HG03558 (cell line): ENCODE data around the gene APOL2.
A peak's percentile ranks its signal among the peaks of the same experiment; 100 is the strongest.
"Not testable (repeated sequence)": the region's sequence is repeated elsewhere in the genome, so short reads cannot be mapped to it uniquely, and the experiment has no call there.

ENCODE experiments used
- ATAC-seq: cut with Tn5 transposase; IDR thresholded peaks from one replicate; pipeline ENCODE4 v1.9.1; 2021; ENCODE audit warnings: moderate number of reproducible peaks; ENCODE audit not compliant: unreplicated experiment; ENCODE audit errors: extremely low read depth

The APOL2 gene, protein sequence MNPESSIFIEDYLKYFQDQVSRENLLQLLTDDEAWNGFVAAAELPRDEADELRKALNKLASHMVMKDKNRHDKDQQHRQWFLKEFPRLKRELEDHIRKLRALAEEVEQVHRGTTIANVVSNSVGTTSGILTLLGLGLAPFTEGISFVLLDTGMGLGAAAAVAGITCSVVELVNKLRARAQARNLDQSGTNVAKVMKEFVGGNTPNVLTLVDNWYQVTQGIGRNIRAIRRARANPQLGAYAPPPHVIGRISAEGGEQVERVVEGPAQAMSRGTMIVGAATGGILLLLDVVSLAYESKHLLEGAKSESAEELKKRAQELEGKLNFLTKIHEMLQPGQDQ

DNA sequence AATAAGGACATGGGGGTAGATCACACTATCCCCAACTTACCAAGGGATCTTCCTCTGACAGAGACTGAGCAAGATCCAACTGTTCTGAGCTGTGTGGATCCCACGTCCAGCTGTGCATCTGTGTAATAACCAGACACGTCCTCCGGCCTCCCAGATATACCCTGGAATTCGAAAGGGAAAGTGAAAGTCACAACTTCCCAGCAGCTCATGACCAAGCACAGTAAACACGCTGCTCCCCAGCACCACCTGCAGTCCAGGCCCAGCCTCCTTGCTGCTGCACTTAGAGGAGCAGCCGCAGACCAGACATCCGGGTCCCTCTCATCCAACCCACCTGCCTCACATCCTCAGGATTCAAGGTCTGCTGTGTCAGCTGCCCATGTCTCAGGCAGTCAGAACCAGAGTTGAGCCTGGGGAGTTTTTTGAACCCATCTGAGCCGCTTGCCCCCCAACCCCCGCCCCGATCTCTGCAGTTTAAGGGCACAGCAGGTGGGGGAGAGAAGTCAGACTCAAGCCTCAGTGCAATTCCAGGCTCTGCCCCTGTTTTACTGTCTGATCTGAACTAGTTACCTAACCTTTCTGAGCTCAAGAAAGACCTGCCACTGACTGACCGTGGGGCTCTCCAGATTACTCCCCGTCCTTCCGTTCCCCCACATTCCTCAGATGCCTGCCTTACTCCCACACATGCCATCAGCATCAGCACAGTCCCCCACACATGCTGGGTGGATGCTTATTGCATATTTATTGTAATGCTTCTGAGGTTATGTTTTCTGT is at the start of gene APOL2:
Gene APOL2 (minus strand): TSS at position 127 of the 771 bp plus-strand sequence. CDS start 6,365 bp downstream, outside the sequence.
- peak; percentile 69 for ATAC-seq

GRCh38 chr22:36288571-36289405 is 49.5 kb upstream of the APOL2 start:
- ATAC-seq: no peak

GRCh38 chr22:36287881-36288515 is 48.7 kb upstream of the APOL2 start:
- no peak for ATAC-seq

DNA sequence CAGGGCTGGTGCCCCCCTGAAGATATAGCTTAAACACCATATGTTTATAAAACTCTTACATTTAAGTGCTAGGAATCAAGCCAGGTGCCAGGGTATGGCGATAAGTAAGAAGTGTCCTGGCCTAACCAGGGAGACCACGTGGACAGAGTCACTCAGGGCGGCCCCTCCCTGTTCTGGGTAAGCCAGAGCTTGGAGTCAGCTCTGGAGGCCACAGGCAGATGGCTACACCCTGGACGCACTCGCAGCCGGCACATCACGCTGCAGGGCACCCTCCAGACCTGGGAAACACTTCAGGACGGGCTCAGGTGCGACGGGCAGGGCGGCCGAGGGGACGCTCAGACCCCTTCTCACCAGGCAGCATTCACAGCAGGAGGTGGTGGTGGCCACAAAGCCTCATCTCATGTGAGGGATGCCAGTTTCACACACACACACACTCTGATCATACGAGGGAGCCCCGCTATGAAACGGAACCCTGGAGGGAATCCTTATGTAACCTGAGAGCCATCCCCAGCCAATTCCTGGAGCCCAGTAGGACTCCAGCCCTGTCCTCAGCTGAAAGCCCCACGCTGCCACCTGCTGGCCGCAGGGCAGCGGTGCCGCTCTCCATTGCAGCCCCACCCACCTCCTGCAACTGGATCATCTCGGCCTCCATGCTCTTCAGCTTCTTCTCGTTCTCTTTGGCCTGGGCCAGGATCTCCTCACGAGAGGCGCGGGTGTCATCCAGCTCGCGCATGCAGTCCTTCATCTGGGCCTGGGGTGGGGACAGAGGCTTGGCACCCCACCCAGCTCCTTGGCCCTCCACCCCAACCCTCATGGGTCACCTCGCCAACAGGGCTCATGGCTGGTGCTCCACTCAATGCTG is 47.0 kb upstream of the APOL2 start:
- ATAC-seq: no peak

- ATAC-seq: no peak
These were observed 46.2 kb upstream of the APOL2 start for GRCh38 chr22:36285545-36285944.

DNA sequence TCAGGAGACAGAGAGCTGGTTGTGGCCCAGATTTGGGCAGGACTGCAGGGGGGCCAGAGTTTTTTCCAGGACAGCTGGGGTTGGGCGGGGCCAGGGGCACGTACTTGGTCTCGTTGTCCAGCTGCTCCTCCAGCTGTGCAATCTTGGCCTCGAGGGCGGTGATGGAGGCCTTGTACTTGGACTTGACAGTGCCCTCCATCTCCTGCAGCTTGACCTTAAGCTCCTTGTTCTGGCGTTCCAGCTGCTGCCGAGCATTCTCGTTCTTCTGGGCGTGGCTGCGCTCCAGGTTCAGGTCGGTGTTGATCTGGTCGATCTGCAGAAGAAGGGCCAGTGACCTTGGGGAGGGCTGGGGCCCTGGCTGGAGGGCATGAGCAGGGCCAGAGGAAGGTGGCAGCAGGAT is 45.7 kb upstream of the APOL2 start:
- ATAC-seq: no peak

GRCh38 chr22:36284171-36284571 is 44.8 kb upstream of the APOL2 start:
- ATAC-seq: no peak

GRCh38 chr22:36282328-36282831 is 43.1 kb upstream of the APOL2 start:
- ATAC-seq: no peak

DNA sequence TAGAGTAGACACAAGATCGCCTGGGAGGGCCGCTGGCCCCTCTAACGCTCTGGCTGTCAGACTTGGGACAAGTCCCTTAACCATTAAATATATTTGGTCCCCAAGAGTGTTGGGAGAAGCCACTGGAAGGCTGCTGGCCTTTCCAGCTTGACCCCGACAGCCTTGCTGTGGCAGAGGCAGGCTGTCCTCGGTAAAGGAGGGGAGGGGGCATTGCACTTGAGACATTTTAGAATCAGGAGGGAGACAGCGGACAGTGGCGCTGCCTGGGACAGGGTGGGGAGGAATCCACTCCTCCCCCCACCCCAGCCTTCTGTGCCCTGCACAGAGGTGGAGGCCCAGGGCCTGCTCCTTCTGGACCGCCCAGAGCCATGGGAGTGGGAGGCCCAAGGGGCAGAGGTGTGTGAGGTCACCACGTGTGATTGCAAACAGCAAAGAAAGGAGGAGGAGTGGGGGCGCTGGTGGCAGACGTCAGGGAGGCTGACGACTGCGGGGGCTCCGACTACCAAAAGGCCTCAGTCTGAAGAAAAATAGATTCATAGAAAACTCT is 42.5 kb upstream of the APOL2 start:
- ATAC-seq: no peak

- ATAC-seq: no peak
These were observed 41.1 kb upstream of the APOL2 start for GRCh38 chr22:36280379-36280778.

DNA sequence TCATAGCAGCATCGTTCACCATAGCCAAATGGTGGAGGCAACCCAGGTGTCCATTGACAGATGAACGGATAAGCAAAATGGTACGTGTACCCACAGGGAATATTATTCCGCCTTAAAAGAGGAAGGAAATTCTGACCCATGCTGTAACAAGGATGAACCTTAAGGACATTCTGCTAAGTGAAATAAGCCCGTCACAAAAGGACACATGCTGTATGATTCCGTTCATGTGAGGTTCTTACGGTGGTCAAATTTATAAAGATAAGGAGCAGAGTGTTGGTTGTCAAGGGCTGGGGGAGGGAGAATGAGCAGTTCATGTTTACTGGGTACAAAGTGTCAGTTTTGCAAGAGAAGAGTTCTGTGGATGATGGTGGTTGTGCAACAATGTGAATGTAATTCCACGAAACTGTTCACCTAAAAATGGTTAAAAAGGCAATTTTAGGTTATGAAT is 39.9 kb upstream of the APOL2 start:
- ATAC-seq: no peak

- no peak for ATAC-seq
These were observed 38.4 kb upstream of the APOL2 start for GRCh38 chr22:36277482-36278291.

GRCh38 chr22:36274531-36274930 is 35.2 kb upstream of the APOL2 start:
- ATAC-seq: no peak

DNA sequence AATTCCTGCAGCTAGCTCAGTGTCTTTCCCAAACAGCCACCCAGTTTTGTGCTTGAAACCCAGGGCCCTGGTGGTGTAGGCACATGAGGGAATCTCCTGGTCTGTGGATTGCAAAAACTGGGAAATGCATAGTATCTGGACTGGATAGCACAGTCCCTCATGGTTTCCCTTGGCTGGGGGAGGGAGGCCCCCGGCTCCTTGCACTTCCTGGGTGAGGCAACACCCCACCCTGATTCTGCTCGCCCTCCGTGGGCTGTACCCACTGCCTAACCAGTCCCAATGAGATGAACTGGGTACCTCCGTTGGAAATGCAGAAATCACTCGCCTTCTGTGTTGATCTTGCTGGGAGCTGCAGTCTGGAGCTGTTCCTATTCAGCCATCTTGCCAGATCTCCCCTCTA is 32.6 kb upstream of the APOL2 start:
- ATAC-seq: not testable (repeated sequence)

- ATAC-seq: not testable (repeated sequence)
These were observed 31.9 kb upstream of the APOL2 start for GRCh38 chr22:36271231-36271630.

- no peak for ATAC-seq
These were observed 28.7 kb upstream of the APOL2 start for GRCh38 chr22:36267896-36268485.

GRCh38 chr22:36267058-36267457 is 27.7 kb upstream of the APOL2 start:
- ATAC-seq: no peak
